Activated CD4-positive, alpha-beta T cell treated with anti-CD3 and anti-CD28 coated beads, Interleukin-2, amount 10 ng/mL, durations not matched to agents 7 days and 5 days (primary cell): ENCODE data around the gene PTMS. TPM values are rescaled to one million over a fixed set of nuclear protein-coding genes. Genes with fewer than 3 reads are reported as not detected.

ENCODE experiments used
- CTCF ChIA-PET: fragments of 350-600 bp; sonication (Branson Sonifier 250); formaldehyde crosslinking; loops from one replicate; lab custom pipeline; 2021; ENCODE audit warnings: antibody characterized with exemption; lab: Charles Lee
- POLR2A ChIA-PET: fragments of 350-600 bp; sonication (Branson Sonifier 250); formaldehyde crosslinking; loops from one replicate; lab custom pipeline; 2021; ENCODE audit warnings: antibody characterized with exemption; lab: Charles Lee
- DNase-seq: peaks from one replicate; pipeline ENCODE4 v3.0.0-alpha.2; 2020
- H3K27ac Mint-ChIP-seq: one replicate; pipeline ENCODE4 v1.8.0; 2021; ENCODE audit warnings: mild to moderate bottlenecking, moderate library complexity, mixed read lengths
- H3K27me3 Mint-ChIP-seq: one replicate; pipeline ENCODE4 v1.8.0; 2021; ENCODE audit warnings: mixed read lengths
- H3K36me3 Mint-ChIP-seq: one replicate; pipeline ENCODE4 v1.8.0; 2021; ENCODE audit warnings: low read depth, mixed read lengths
- H3K4me1 Mint-ChIP-seq: one replicate; pipeline ENCODE4 v1.8.0; 2021; ENCODE audit warnings: mixed read lengths
- H3K4me3 Mint-ChIP-seq: one replicate; pipeline ENCODE4 v1.8.0; 2021; ENCODE audit warnings: mild to moderate bottlenecking, moderate library complexity, mixed read lengths
- H3K9me3 Mint-ChIP-seq: one replicate; pipeline ENCODE4 v1.8.0; 2021; ENCODE audit warnings: mixed read lengths
- total RNA-seq, 2 experiments: library from RNA; stranded (reverse); gene quantifications; one replicate each; pipeline ENCODE4 v1.2.3, GENCODE V29; 2021

PTMS gene
- total RNA-seq, 2 experiments from 2014 or later, result 16.4 to 25.6 TPM

GRCh38 chr12:6809056-6809455 is 42.9 kb downstream of the PTMS start:
- POLR2A ChIA-PET, result no interaction called here
- Mint-ChIP-seq H3K36me3 (peaks cover 32% of the 10 kb centered on the region), H3K9me3 (no peaks in the 10 kb centered on the region)

GRCh38 chr12:6810758-6811157 is 44.6 kb downstream of the PTMS start:
- POLR2A ChIA-PET, result no interaction called here

More at GRCh38 chr12:6809056-6809455, 42.9 kb downstream of the PTMS start:
- CTCF ChIA-PET, result interaction anchor here (6.0 kb wide), 1 partner anchor 17 kb away, joined by 19 read pairs; no protein-coding TSS in a partner anchor
- Mint-ChIP-seq H3K27me3 (no peaks in the 10 kb centered on the region), H3K4me1 (peaks cover 20% of the 10 kb centered on the region), H3K4me3 (no peak overlapping the region), H3K27ac (no peak overlapping the region)
- no peak for DNase-seq

GRCh38 chr12:6813363-6813762 is 47.2 kb downstream of the PTMS start:
- no peaks in the 10 kb centered on the region for H3K27me3 Mint-ChIP-seq
- no peak for DNase-seq
- H3K4me1 Mint-ChIP-seq, result peaks cover 18% of the 10 kb centered on the region
- no peak overlapping the region for H3K4me3 Mint-ChIP-seq
- no peaks in the 10 kb centered on the region for H3K9me3 Mint-ChIP-seq
- peaks cover 40% of the 10 kb centered on the region for H3K36me3 Mint-ChIP-seq
- no peak overlapping the region for H3K27ac Mint-ChIP-seq
- ChIA-PET CTCF (interaction anchor here (2.8 to 6.0 kb wide), 2 partner anchors 11 to 21 kb away, joined by 8 to 19 read pairs; no protein-coding TSS in a partner anchor), POLR2A (interaction anchor here (0.6 kb wide), 1 partner anchor 11 kb away, joined by 3 read pairs; no protein-coding TSS in a partner anchor)

More at GRCh38 chr12:6810758-6811157, 44.6 kb downstream of the PTMS start:
- no peak for DNase-seq
- no peaks in the 10 kb centered on the region for H3K9me3 Mint-ChIP-seq
- no peak overlapping the region for H3K4me3 Mint-ChIP-seq
- peak overlapping the region; percentile 43 for H3K27ac Mint-ChIP-seq
- peaks cover 20% of the 10 kb centered on the region for H3K4me1 Mint-ChIP-seq
- CTCF ChIA-PET, result interaction anchor here (0.7 to 6.0 kb wide), 9 partner anchors 10 to 773 kb away, joined by 3 to 19 read pairs (median 5); partner anchors contain the start of genes GPR162 and MLF2
- H3K36me3 Mint-ChIP-seq, result peaks cover 33% of the 10 kb centered on the region
- H3K27me3 Mint-ChIP-seq, result no peaks in the 10 kb centered on the region

GRCh38 chr12:6816598-6816997 is 50.4 kb downstream of the PTMS start:
- Mint-ChIP-seq H3K4me3 (no peak overlapping the region), H3K9me3 (no peaks in the 10 kb centered on the region), H3K4me1 (peaks cover 10% of the 10 kb centered on the region), H3K27me3 (no peaks in the 10 kb centered on the region), H3K27ac (no peak overlapping the region), H3K36me3 (peaks cover 47% of the 10 kb centered on the region)
- ChIA-PET POLR2A (no interaction called here), CTCF (interaction anchor here (1.1 to 2.0 kb wide), 2 partner anchors 9 to 63 kb away, joined by 3 to 6 read pairs; partner anchors contain the start of gene MLF2)
- DNase-seq, result no peak

GRCh38 chr12:6817098-6817497 is 50.9 kb downstream of the PTMS start:
- DNase-seq, result no peak
- H3K27me3 Mint-ChIP-seq, result peaks cover 3% of the 10 kb centered on the region
- ChIA-PET CTCF (interaction anchor here (2.0 kb wide), 1 partner anchor 8 kb away, joined by 6 read pairs; no protein-coding TSS in a partner anchor), POLR2A (no interaction called here)
- no peak overlapping the region for H3K27ac Mint-ChIP-seq
- no peak overlapping the region for H3K4me3 Mint-ChIP-seq
- peaks cover 13% of the 10 kb centered on the region for H3K4me1 Mint-ChIP-seq
- H3K9me3 Mint-ChIP-seq, result no peaks in the 10 kb centered on the region
- H3K36me3 Mint-ChIP-seq, result peaks cover 47% of the 10 kb centered on the region

- Mint-ChIP-seq H3K9me3 (no peaks in the 10 kb centered on the region), H3K36me3 (peaks cover 47% of the 10 kb centered on the region), H3K27ac (no peak overlapping the region), H3K4me3 (no peak overlapping the region), H3K4me1 (peaks cover 15% of the 10 kb centered on the region), H3K27me3 (peaks cover 8% of the 10 kb centered on the region)
- POLR2A ChIA-PET, result no interaction called here
- DNase-seq, result no peak
- CTCF ChIA-PET, result interaction anchor here (2.0 kb wide), 1 partner anchor 51 kb away, joined by 4 read pairs; the partner anchor contains the start of gene PTMS
Observed at GRCh38 chr12:6817662-6818157, 51.5 kb downstream of the PTMS start.

- Mint-ChIP-seq H3K27me3 (peaks cover 13% of the 10 kb centered on the region), H3K9me3 (no peaks in the 10 kb centered on the region), H3K4me3 (no peak overlapping the region), H3K27ac (no peak overlapping the region), H3K36me3 (peaks cover 47% of the 10 kb centered on the region), H3K4me1 (peaks cover 15% of the 10 kb centered on the region)
- ChIA-PET CTCF (interaction anchor here (2.0 kb wide), 1 partner anchor 52 kb away, joined by 4 read pairs; the partner anchor contains the start of gene PTMS), POLR2A (no interaction called here)
- DNase-seq, result no peak
Observed at GRCh38 chr12:6818222-6818621, 52.1 kb downstream of the PTMS start.

GRCh38 chr12:6818645-6819044 is 52.5 kb downstream of the PTMS start:
- Mint-ChIP-seq H3K4me1 (peaks cover 15% of the 10 kb centered on the region), H3K27me3 (peaks cover 15% of the 10 kb centered on the region), H3K36me3 (peaks cover 45% of the 10 kb centered on the region), H3K9me3 (no peaks in the 10 kb centered on the region), H3K27ac (no peak overlapping the region), H3K4me3 (no peak overlapping the region)
- POLR2A ChIA-PET, result no interaction called here
- DNase-seq, result no peak
- CTCF ChIA-PET, result interaction anchor here (2.0 kb wide), 1 partner anchor 52 kb away, joined by 4 read pairs; the partner anchor contains the start of gene PTMS

GRCh38 chr12:6819106-6820030 is 53.2 kb downstream of the PTMS start:
- Mint-ChIP-seq H3K36me3 (peaks cover 44% of the 10 kb centered on the region), H3K4me1 (peaks cover 15% of the 10 kb centered on the region), H3K9me3 (no peaks in the 10 kb centered on the region), H3K27me3 (peaks cover 17% of the 10 kb centered on the region), H3K27ac (peak overlapping the region; percentile 60), H3K4me3 (no peak overlapping the region)
- POLR2A ChIA-PET, result no interaction called here
- CTCF ChIA-PET, result interaction anchor here (2.0 to 2.2 kb wide), 2 partner anchors 17 to 53 kb away, joined by 4 to 6 read pairs; partner anchors contain the start of gene PTMS
- no peak for DNase-seq

- no peak for DNase-seq
- Mint-ChIP-seq H3K4me1 (peaks cover 15% of the 10 kb centered on the region), H3K27me3 (peaks cover 23% of the 10 kb centered on the region), H3K27ac (no peak overlapping the region), H3K36me3 (peaks cover 40% of the 10 kb centered on the region), H3K9me3 (no peaks in the 10 kb centered on the region), H3K4me3 (no peak overlapping the region)
- ChIA-PET POLR2A (no interaction called here), CTCF (interaction anchor here (1.6 to 2.2 kb wide), 3 partner anchors 16 to 67 kb away, joined by 6 to 10 read pairs (median 7); partner anchors contain the start of genes MLF2 and USP5)
Observed at GRCh38 chr12:6820166-6820565, 54.0 kb downstream of the PTMS start.
